Thymus (tissue), 11 donors: ENCODE results near the gene SIMC1. TPM values are rescaled to one million over a fixed set of nuclear protein-coding genes. Genes with fewer than 3 reads are reported as not detected.
A peak's percentile ranks its signal among the peaks of the same experiment; 100 is the strongest.
"Not testable (repeated sequence)": the region's sequence is repeated elsewhere in the genome, so short reads cannot be mapped to it uniquely, and the experiment has no call there.

Source experiments
- DNase-seq, 9 donors: peaks; one replicate each; pipeline ENCODE4 v3.0.0-alpha.2; 2013; ENCODE audit warnings: low spot score in 9 of 9, low read depth in 6 of 9, missing footprints in 1 of 9
- H3K27ac ChIP-seq, 2 donors: one replicate each; pipeline ENCODE4 v1.5.1; 2013; ENCODE audit warnings: control low read depth in 1 of 2, low read depth in 1 of 2, low read length in 1 of 2, mild to moderate bottlenecking in 1 of 2, moderate library complexity in 1 of 2
- H3K27me3 ChIP-seq, 2 donors: one replicate each; pipeline ENCODE4 v1.5.1; 2013; ENCODE audit warnings: low read length in 1 of 2; ENCODE audit not compliant: control insufficient read depth in 2 of 2, insufficient read depth in 1 of 2
- H3K36me3 ChIP-seq, 2 donors: one replicate each; pipeline ENCODE4 v1.5.1; 2013; ENCODE audit warnings: low read length in 1 of 2, mild to moderate bottlenecking in 1 of 2, moderate library complexity in 1 of 2; ENCODE audit not compliant: control insufficient read depth in 2 of 2, insufficient read depth in 2 of 2
- H3K4me1 ChIP-seq, 2 donors: one replicate each; pipeline ENCODE4 v1.5.1; 2013; ENCODE audit warnings: low read length in 2 of 2; ENCODE audit not compliant: control insufficient read depth in 2 of 2, insufficient read depth in 2 of 2
- H3K4me3 ChIP-seq, 2 donors: one replicate each; pipeline ENCODE4 v1.5.1; 2013; ENCODE audit warnings: low read length in 2 of 2, control low read depth in 1 of 2, mild to moderate bottlenecking in 1 of 2
- H3K9me3 ChIP-seq, 2 donors: one replicate each; pipeline ENCODE4 v1.5.1; 2013; ENCODE audit warnings: low read length in 1 of 2, mild to moderate bottlenecking in 1 of 2; ENCODE audit not compliant: control insufficient read depth in 2 of 2, insufficient read depth in 1 of 2
- WGBS: extraction: QIAGEN DNeasy Blood & Tissue Kit; methylation state at CpG from one replicate; pipeline ENCODE4 v1.1.7; 2013; 5-methylcytosine and 5-hydroxymethylcytosine counted together
- polyA plus RNA-seq: library from polyadenylated mRNA; stranded (reverse); fragments of 200-250 nt; gene quantifications from one replicate; pipeline ENCODE4 v1.2.3, GENCODE V29; 2013
- total RNA-seq: library from RNA; stranded (reverse); fragments of 120-200 nt; gene quantifications from one replicate; pipeline ENCODE4 v1.2.4, GENCODE V29; 2013
- donor health status: healthy.

The SIMC1 gene
- total and polyA plus RNA-seq, 2 donors: 5.3 to 10.2 TPM

GRCh38 chr5:176238645-176239283, 540 bp downstream of the SIMC1 start:
- H3K9me3 ChIP-seq, H3K36me3 ChIP-seq, H3K27ac ChIP-seq, DNase-seq, H3K4me1 ChIP-seq, H3K27me3 ChIP-seq: not testable (repeated sequence)
- WGBS: 3% methylated on average over 6 of the region's 59 CpGs
- H3K4me3 ChIP-seq: peak overlapping the region in 1 of 2 donors; percentile 47

GRCh38 chr5:176239304-176239703, 1.1 kb downstream of the SIMC1 start:
- H3K9me3 ChIP-seq, DNase-seq, H3K27ac ChIP-seq, H3K27me3 ChIP-seq, H3K4me1 ChIP-seq, H3K4me3 ChIP-seq, H3K36me3 ChIP-seq: not testable (repeated sequence)
- no CpG with 5 or more reads among the region's 10 CpGs for WGBS

GRCh38 chr5:176244318-176244717, 6.1 kb downstream of the SIMC1 start:
- H3K4me1 ChIP-seq, H3K36me3 ChIP-seq, H3K27ac ChIP-seq, DNase-seq, H3K9me3 ChIP-seq, H3K27me3 ChIP-seq, H3K4me3 ChIP-seq: not testable (repeated sequence)
- WGBS: no CpG with 5 or more reads among the region's 2 CpGs

GRCh38 chr5:176245074-176245473, 6.8 kb downstream of the SIMC1 start:
- WGBS: 94% methylated on average over 4 of the region's 6 CpGs
- H3K27me3 ChIP-seq: not testable (repeated sequence)

GRCh38 chr5:176245489-176245888, 7.3 kb downstream of the SIMC1 start:
- not testable (repeated sequence) for H3K27ac ChIP-seq, H3K27me3 ChIP-seq, DNase-seq, H3K36me3 ChIP-seq, H3K4me3 ChIP-seq, H3K9me3 ChIP-seq, H3K4me1 ChIP-seq
- 92% methylated on average over 4 of the region's 5 CpGs for WGBS

More at GRCh38 chr5:176245074-176245473, 6.8 kb downstream of the SIMC1 start:
- not testable (repeated sequence) for H3K4me1 ChIP-seq, H3K36me3 ChIP-seq, H3K27ac ChIP-seq, H3K9me3 ChIP-seq, DNase-seq, H3K4me3 ChIP-seq

- not testable (repeated sequence) for H3K4me1 ChIP-seq, H3K27ac ChIP-seq, H3K27me3 ChIP-seq, DNase-seq, H3K9me3 ChIP-seq, H3K36me3 ChIP-seq, H3K4me3 ChIP-seq
- 98% methylated on average over 2 of the region's 2 CpGs for WGBS
Measured at GRCh38 chr5:176250691-176251090, 12.5 kb downstream of the SIMC1 start.

GRCh38 chr5:176252171-176252570, 13.9 kb downstream of the SIMC1 start:
- 98% methylated on average over 30 of the region's 36 CpGs for WGBS
- H3K4me1 ChIP-seq, H3K36me3 ChIP-seq, H3K4me3 ChIP-seq, DNase-seq, H3K27ac ChIP-seq, H3K9me3 ChIP-seq, H3K27me3 ChIP-seq: not testable (repeated sequence)

GRCh38 chr5:176253370-176254065, 15.3 kb downstream of the SIMC1 start:
- not testable (repeated sequence) for H3K4me1 ChIP-seq, H3K36me3 ChIP-seq, H3K27ac ChIP-seq, H3K9me3 ChIP-seq, DNase-seq, H3K27me3 ChIP-seq, H3K4me3 ChIP-seq
- WGBS: 96% methylated on average over 8 of the region's 8 CpGs

GRCh38 chr5:176254066-176254393, 15.8 kb downstream of the SIMC1 start:
- not testable (repeated sequence) for H3K27ac ChIP-seq, DNase-seq, H3K9me3 ChIP-seq, H3K4me3 ChIP-seq, H3K36me3 ChIP-seq, H3K4me1 ChIP-seq, H3K27me3 ChIP-seq
- 96% methylated on average over 2 of the region's 2 CpGs for WGBS
